GM23338 (cell line): ENCODE measurements around the gene TMEM167B. TPM values are rescaled to one million over a fixed set of nuclear protein-coding genes. Genes with fewer than 3 reads are reported as not detected.
A peak's percentile ranks its signal among the peaks of the same experiment; 100 is the strongest.

Experiments used
- ATAC-seq: fragments of 200-7000 bp; cut with Tn5 transposase; 3 replicates; pipeline ENCODE4 v1.9.1; 2020
- DNase-seq: peaks from one replicate; pipeline ENCODE4 v3.0.0-alpha.2; 2015; ENCODE audit warnings: low spot score
- H2AFZ ChIP-seq: fragments of 200-600 bp; sonication (generic); 2 replicates; pipeline ENCODE4 v1.8.0; 2016; ENCODE audit warnings: antibody characterized with exemption, mild to moderate bottlenecking, moderate library complexity
- H3F3A ChIP-seq: fragments of 200-600 bp; sonication (generic); replicated peaks from 2 replicates; pipeline ENCODE4 v1.8.0; 2017; ENCODE audit warnings: antibody characterized with exemption, mixed run types, low read depth
- H3K27ac ChIP-seq: fragments of 200-600 bp; sonication (generic); 2 replicates; pipeline ENCODE4 v1.6.1; 2016; ENCODE audit warnings: low read depth
- H3K27me3 ChIP-seq: fragments of 200-600 bp; sonication (generic); 2 replicates; pipeline ENCODE4 v1.8.0; 2016; ENCODE audit warnings: mild to moderate bottlenecking, mixed run types, moderate library complexity; ENCODE audit not compliant: insufficient read depth
- H3K36me3 ChIP-seq: fragments of 200-600 bp; sonication (generic); 2 replicates; pipeline ENCODE4 v1.8.0; 2016; ENCODE audit warnings: mild to moderate bottlenecking; ENCODE audit not compliant: insufficient read depth
- H3K4me1 ChIP-seq: fragments of 200-600 bp; sonication (generic); 2 replicates; pipeline ENCODE4 v1.8.0; 2016; ENCODE audit warnings: mild to moderate bottlenecking, moderate library complexity; ENCODE audit not compliant: insufficient read depth
- H3K4me2 ChIP-seq: fragments of 200-600 bp; sonication (generic); 2 replicates; pipeline ENCODE4 v1.7.1; 2017; ENCODE audit warnings: mixed run types
- H3K4me3 ChIP-seq: fragments of 200-600 bp; sonication (generic); 2 replicates; pipeline ENCODE4 v1.6.1; 2016; ENCODE audit warnings: mixed run types
- H3K79me2 ChIP-seq: fragments of 200-600 bp; sonication (generic); replicated peaks from 2 replicates; pipeline ENCODE4 v1.8.0; 2017; ENCODE audit warnings: mild to moderate bottlenecking; ENCODE audit not compliant: insufficient read depth
- H3K9me2 ChIP-seq: fragments of 200-600 bp; sonication (generic); 2 replicates; pipeline ENCODE4 v1.8.0; 2017; ENCODE audit not compliant: insufficient read depth
- H4K20me1 ChIP-seq: fragments of 200-600 bp; sonication (generic); replicated peaks from 2 replicates; pipeline ENCODE4 v1.8.0; 2017; ENCODE audit warnings: mild to moderate bottlenecking; ENCODE audit not compliant: insufficient read depth
- H3K27ac Mint-ChIP-seq: 2 replicates; pipeline ENCODE4 v1.8.0; 2020; ENCODE audit warnings: inconsistent platforms, mild to moderate bottlenecking, moderate library complexity, mixed read lengths
- H3K27me3 Mint-ChIP-seq: 3 replicates; pipeline ENCODE4 v1.8.0; 2022; ENCODE audit warnings: low read depth, mild to moderate bottlenecking, moderate library complexity, mixed read lengths, inconsistent platforms; ENCODE audit not compliant: insufficient read depth, poor library complexity
- H3K36me3 Mint-ChIP-seq: 3 replicates; pipeline ENCODE4 v1.8.0; 2021; ENCODE audit warnings: low read depth, mild to moderate bottlenecking, inconsistent platforms, moderate library complexity, mixed read lengths
- H3K4me1 Mint-ChIP-seq: 3 replicates; pipeline ENCODE4 v1.8.0; 2020; ENCODE audit warnings: mild to moderate bottlenecking, inconsistent platforms, mixed read lengths
- H3K4me3 Mint-ChIP-seq: 3 replicates; pipeline ENCODE4 v1.8.0; 2021; ENCODE audit warnings: moderate library complexity, mild to moderate bottlenecking, inconsistent platforms, mixed read lengths
- H3K9me3 Mint-ChIP-seq: 3 replicates; pipeline ENCODE4 v1.8.0; 2020; ENCODE audit warnings: moderate library complexity, mild to moderate bottlenecking, inconsistent platforms, mixed read lengths
- CREB1 ChIP-seq: fragments of 250-450 bp; sonication (Bioruptor Pico); IDR thresholded peaks from 2 replicates; pipeline ENCODE4 v1.5.0; 2020; ENCODE audit warnings: low read depth, mild to moderate bottlenecking, moderate library complexity
- EZH2 ChIP-seq: fragments of 200-600 bp; sonication (generic); IDR thresholded peaks from one replicate; pipeline ENCODE4 v1.8.0; 2017; ENCODE audit warnings: antibody characterized with exemption, mild to moderate bottlenecking, low read depth; ENCODE audit not compliant: unreplicated experiment
- EZH2phosphoT487 ChIP-seq: fragments of 200-600 bp; sonication (generic); IDR thresholded peaks from one replicate; pipeline ENCODE4 v1.8.1; 2018; ENCODE audit warnings: antibody characterized with exemption; ENCODE audit not compliant: unreplicated experiment
- JUNB ChIP-seq: IDR thresholded peaks from one replicate; pipeline ENCODE4 v1.6.1; 2016; ENCODE audit warnings: antibody characterized with exemption; ENCODE audit not compliant: unreplicated experiment
- NANOG ChIP-seq: IDR thresholded peaks from 2 replicates; pipeline ENCODE4 v1.6.1; 2016; ENCODE audit warnings: antibody characterized with exemption, borderline replicate concordance
- POLR2AphosphoS5 ChIP-seq: IDR thresholded peaks from 2 replicates; pipeline ENCODE4 v1.6.1; 2016; ENCODE audit warnings: antibody characterized with exemption, low read depth
- STAT1 ChIP-seq: IDR thresholded peaks from one replicate; pipeline ENCODE4 v1.6.1; 2016; ENCODE audit warnings: antibody characterized with exemption; ENCODE audit not compliant: unreplicated experiment
- ZNF114 ChIP-seq: fragments of 250-450 bp; sonication (Bioruptor Pico); IDR thresholded peaks from 2 replicates; pipeline ENCODE4 v1.5.0; 2020; ENCODE audit warnings: mild to moderate bottlenecking, moderate library complexity
- ZNF331 ChIP-seq: fragments of 250-450 bp; sonication (Bioruptor Pico); IDR thresholded peaks from 2 replicates; pipeline ENCODE4 v1.5.0; 2020; ENCODE audit warnings: low read depth, mild to moderate bottlenecking, moderate library complexity
- polyA plus RNA-seq: library from polyadenylated mRNA; unstranded; fragments of >200 nt; fragmentation: Nextera tagmentation; extraction: Ambion mirVana; gene quantifications from 2 replicates; pipeline ENCODE4 v1.2.1, GENCODE V29; 2016
- total RNA-seq: library from RNA; depleted of rRNA; stranded (reverse); fragments of >200 nt; shearing (Covaris generic); gene quantifications from 2 replicates; pipeline ENCODE4 v1.2.3, GENCODE V29; 2014
- TF ChIP-seq, protein P1 (sequence below): IDR thresholded peaks from 2 replicates; pipeline ENCODE4 v1.6.1; 2016; ENCODE audit warnings: antibody characterized with exemption
- TF ChIP-seq, protein P2 (sequence below): fragments of 250-450 bp; sonication (Bioruptor Pico); IDR thresholded peaks from 2 replicates; pipeline ENCODE4 v1.5.0; 2020; ENCODE audit warnings: mild to moderate bottlenecking, moderate library complexity
- TF ChIP-seq, protein P3 (sequence below), 2 experiments: fragments of 200-600 bp in 1 of 2; sonication (generic) in 1 of 2; conservative IDR thresholded peaks; 2 replicates each; pipeline versions ENCODE4 v1.5.1 to v1.6.1; 2016 to 2017; ENCODE audit warnings: antibody characterized with exemption in 2 of 2, low read depth in 2 of 2, mild to moderate bottlenecking in 2 of 2, moderate library complexity in 1 of 2
- TF ChIP-seq, protein P4 (sequence below): IDR thresholded peaks from one replicate; pipeline ENCODE4 v1.6.1; 2018; ENCODE audit warnings: antibody characterized with exemption; ENCODE audit not compliant: unreplicated experiment

TMEM167B gene
- total and polyA plus RNA-seq, 2 experiments from 2014 or later: 9.8 to 10.7 TPM

DNA sequence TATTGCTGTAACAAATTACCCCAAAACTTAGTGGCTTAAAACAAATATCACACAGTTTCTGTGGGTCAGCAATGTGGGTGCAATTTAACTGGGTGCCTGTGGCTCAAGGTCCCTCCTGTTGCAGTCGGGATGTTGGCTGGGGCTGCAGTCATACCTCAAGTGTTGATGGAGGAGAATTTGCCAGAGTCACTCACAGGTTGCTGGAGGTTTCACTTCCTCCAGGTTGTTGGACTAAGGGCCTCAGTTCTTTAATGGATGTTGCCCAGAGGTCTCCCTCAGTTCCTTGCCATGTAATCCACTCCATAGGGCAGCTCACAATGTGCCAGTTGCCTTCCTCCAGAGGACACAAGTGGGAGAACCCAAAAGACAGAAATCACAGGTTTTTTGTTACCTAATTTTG lies 12.2 kb upstream of the TMEM167B start:
- DNase-seq (no peak), ATAC-seq (no peak)
- H4K20me1 ChIP-seq: no peaks in the 10 kb centered on the region
- H3K9me2 ChIP-seq: no peaks in the 10 kb centered on the region
- H3K4me2 ChIP-seq: no peak overlapping the region
- peaks cover 15% of the 10 kb centered on the region for H3K4me1 ChIP-seq
- H3K79me2 ChIP-seq: peaks cover 19% of the 10 kb centered on the region
- Mint-ChIP-seq H3K4me3 (no peak overlapping the region), H3K27ac (no peak overlapping the region), H3K27me3 (peaks cover 4% of the 10 kb centered on the region), H3K9me3 (peaks cover 4% of the 10 kb centered on the region; the same call in 2 of the 3 replicates), H3K36me3 (peaks cover 25% of the 10 kb centered on the region), H3K4me1 (peaks cover 31% of the 10 kb centered on the region)
- no peaks in the 10 kb centered on the region for H3K27me3 ChIP-seq
- no peak overlapping the region for H3K4me3 ChIP-seq
- TF ChIP-seq, protein P1, sequence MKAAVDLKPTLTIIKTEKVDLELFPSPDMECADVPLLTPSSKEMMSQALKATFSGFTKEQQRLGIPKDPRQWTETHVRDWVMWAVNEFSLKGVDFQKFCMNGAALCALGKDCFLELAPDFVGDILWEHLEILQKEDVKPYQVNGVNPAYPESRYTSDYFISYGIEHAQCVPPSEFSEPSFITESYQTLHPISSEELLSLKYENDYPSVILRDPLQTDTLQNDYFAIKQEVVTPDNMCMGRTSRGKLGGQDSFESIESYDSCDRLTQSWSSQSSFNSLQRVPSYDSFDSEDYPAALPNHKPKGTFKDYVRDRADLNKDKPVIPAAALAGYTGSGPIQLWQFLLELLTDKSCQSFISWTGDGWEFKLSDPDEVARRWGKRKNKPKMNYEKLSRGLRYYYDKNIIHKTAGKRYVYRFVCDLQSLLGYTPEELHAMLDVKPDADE: no peak
- TF ChIP-seq ZNF114 (CRISPR knock-in tag): no peak
- no peak for TF ChIP-seq ZNF331 (CRISPR knock-in tag)
- TF ChIP-seq, protein P2, sequence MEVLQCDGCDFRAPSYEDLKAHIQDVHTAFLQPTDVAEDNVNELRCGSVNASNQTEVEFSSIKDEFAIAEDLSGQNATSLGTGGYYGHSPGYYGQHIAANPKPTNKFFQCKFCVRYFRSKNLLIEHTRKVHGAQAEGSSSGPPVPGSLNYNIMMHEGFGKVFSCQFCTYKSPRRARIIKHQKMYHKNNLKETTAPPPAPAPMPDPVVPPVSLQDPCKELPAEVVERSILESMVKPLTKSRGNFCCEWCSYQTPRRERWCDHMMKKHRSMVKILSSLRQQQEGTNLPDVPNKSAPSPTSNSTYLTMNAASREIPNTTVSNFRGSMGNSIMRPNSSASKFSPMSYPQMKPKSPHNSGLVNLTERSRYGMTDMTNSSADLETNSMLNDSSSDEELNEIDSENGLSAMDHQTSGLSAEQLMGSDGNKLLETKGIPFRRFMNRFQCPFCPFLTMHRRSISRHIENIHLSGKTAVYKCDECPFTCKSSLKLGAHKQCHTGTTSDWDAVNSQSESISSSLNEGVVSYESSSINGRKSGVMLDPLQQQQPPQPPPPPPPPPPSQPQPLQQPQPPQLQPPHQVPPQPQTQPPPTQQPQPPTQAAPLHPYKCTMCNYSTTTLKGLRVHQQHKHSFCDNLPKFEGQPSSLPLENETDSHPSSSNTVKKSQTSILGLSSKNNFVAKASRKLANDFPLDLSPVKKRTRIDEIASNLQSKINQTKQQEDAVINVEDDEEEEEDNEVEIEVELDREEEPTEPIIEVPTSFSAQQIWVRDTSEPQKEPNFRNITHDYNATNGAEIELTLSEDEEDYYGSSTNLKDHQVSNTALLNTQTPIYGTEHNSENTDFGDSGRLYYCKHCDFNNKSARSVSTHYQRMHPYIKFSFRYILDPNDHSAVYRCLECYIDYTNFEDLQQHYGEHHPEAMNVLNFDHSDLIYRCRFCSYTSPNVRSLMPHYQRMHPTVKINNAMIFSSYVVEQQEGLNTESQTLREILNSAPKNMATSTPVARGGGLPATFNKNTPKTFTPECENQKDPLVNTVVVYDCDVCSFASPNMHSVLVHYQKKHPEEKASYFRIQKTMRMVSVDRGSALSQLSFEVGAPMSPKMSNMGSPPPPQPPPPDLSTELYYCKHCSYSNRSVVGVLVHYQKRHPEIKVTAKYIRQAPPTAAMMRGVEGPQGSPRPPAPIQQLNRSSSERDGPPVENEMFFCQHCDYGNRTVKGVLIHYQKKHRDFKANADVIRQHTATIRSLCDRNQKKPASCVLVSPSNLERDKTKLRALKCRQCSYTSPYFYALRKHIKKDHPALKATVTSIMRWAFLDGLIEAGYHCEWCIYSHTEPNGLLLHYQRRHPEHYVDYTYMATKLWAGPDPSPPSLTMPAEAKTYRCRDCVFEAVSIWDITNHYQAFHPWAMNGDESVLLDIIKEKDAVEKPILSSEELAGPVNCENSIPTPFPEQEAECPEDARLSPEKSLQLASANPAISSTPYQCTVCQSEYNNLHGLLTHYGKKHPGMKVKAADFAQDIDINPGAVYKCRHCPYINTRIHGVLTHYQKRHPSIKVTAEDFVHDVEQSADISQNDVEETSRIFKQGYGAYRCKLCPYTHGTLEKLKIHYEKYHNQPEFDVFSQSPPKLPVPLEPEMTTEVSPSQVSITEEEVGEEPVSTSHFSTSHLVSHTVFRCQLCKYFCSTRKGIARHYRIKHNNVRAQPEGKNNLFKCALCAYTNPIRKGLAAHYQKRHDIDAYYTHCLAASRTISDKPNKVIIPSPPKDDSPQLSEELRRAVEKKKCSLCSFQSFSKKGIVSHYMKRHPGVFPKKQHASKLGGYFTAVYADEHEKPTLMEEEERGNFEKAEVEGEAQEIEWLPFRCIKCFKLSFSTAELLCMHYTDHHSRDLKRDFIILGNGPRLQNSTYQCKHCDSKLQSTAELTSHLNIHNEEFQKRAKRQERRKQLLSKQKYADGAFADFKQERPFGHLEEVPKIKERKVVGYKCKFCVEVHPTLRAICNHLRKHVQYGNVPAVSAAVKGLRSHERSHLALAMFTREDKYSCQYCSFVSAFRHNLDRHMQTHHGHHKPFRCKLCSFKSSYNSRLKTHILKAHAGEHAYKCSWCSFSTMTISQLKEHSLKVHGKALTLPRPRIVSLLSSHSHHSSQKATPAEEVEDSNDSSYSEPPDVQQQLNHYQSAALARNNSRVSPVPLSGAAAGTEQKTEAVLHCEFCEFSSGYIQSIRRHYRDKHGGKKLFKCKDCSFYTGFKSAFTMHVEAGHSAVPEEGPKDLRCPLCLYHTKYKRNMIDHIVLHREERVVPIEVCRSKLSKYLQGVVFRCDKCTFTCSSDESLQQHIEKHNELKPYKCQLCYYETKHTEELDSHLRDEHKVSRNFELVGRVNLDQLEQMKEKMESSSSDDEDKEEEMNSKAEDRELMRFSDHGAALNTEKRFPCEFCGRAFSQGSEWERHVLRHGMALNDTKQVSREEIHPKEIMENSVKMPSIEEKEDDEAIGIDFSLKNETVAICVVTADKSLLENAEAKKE (CRISPR knock-in tag): no peak
- TF ChIP-seq, protein P3, sequence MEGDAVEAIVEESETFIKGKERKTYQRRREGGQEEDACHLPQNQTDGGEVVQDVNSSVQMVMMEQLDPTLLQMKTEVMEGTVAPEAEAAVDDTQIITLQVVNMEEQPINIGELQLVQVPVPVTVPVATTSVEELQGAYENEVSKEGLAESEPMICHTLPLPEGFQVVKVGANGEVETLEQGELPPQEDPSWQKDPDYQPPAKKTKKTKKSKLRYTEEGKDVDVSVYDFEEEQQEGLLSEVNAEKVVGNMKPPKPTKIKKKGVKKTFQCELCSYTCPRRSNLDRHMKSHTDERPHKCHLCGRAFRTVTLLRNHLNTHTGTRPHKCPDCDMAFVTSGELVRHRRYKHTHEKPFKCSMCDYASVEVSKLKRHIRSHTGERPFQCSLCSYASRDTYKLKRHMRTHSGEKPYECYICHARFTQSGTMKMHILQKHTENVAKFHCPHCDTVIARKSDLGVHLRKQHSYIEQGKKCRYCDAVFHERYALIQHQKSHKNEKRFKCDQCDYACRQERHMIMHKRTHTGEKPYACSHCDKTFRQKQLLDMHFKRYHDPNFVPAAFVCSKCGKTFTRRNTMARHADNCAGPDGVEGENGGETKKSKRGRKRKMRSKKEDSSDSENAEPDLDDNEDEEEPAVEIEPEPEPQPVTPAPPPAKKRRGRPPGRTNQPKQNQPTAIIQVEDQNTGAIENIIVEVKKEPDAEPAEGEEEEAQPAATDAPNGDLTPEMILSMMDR (conservative IDR thresholded peaks at IDR 0.05; ENCODE audit: low read depth in 2 of 2): no peak
- TF ChIP-seq NANOG: no peak
- no peak for TF ChIP-seq POLR2AphosphoS5
- no peak for TF ChIP-seq JUNB
- no peak for TF ChIP-seq EZH2
- TF ChIP-seq EZH2phosphoT487: no peak
- no peak for TF ChIP-seq CREB1 (CRISPR knock-in tag)
- TF ChIP-seq, protein P4, sequence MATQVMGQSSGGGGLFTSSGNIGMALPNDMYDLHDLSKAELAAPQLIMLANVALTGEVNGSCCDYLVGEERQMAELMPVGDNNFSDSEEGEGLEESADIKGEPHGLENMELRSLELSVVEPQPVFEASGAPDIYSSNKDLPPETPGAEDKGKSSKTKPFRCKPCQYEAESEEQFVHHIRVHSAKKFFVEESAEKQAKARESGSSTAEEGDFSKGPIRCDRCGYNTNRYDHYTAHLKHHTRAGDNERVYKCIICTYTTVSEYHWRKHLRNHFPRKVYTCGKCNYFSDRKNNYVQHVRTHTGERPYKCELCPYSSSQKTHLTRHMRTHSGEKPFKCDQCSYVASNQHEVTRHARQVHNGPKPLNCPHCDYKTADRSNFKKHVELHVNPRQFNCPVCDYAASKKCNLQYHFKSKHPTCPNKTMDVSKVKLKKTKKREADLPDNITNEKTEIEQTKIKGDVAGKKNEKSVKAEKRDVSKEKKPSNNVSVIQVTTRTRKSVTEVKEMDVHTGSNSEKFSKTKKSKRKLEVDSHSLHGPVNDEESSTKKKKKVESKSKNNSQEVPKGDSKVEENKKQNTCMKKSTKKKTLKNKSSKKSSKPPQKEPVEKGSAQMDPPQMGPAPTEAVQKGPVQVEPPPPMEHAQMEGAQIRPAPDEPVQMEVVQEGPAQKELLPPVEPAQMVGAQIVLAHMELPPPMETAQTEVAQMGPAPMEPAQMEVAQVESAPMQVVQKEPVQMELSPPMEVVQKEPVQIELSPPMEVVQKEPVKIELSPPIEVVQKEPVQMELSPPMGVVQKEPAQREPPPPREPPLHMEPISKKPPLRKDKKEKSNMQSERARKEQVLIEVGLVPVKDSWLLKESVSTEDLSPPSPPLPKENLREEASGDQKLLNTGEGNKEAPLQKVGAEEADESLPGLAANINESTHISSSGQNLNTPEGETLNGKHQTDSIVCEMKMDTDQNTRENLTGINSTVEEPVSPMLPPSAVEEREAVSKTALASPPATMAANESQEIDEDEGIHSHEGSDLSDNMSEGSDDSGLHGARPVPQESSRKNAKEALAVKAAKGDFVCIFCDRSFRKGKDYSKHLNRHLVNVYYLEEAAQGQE: no peak
- no peak for TF ChIP-seq STAT1
- H3K36me3 ChIP-seq: no peaks in the 10 kb centered on the region; the same call in 1 of the 2 replicates
- peaks cover 4% of the 10 kb centered on the region; the same call in 1 of the 2 replicates for H3F3A ChIP-seq
- H2AFZ ChIP-seq: peak overlapping the region; percentile 52; the same call in 1 of the 2 replicates
- no peak overlapping the region for H3K27ac ChIP-seq
